GM12874 (cell line): ENCODE measurements around the gene KIF26B.

Experiments used
- CTCF ChIP-seq: IDR thresholded peaks from 2 replicates; pipeline ENCODE4 v1.5.1; 2011; ENCODE audit warnings: low read depth, mild to moderate bottlenecking, control low read depth, low read length, moderate library complexity; ENCODE audit not compliant: insufficient read depth

KIF26B gene

GRCh38 chr1:245142171-245142798, 12.5 kb upstream of the KIF26B start:
- no peak for TF ChIP-seq CTCF

GRCh38 chr1:245142976-245143375, 11.8 kb upstream of the KIF26B start:
- no peak for TF ChIP-seq CTCF

- no peak for TF ChIP-seq CTCF
Observed at GRCh38 chr1:245143849-245144248, 10.9 kb upstream of the KIF26B start.

GRCh38 chr1:245148069-245148468, 6.7 kb upstream of the KIF26B start:
- no peak for TF ChIP-seq CTCF

- no peak for TF ChIP-seq CTCF
Observed at GRCh38 chr1:245148861-245149260, 5.9 kb upstream of the KIF26B start.

- TF ChIP-seq CTCF = peak; percentile 60
Observed at GRCh38 chr1:245153081-245153551, 1.7 kb upstream of the KIF26B start.

- TF ChIP-seq CTCF = no peak
Observed at GRCh38 chr1:245153552-245154428, 995 bp upstream of the KIF26B start.
